Upper lobe of left lung (tissue), 6 donors: ENCODE data around the gene LASP1. TPM values are rescaled to one million over a fixed set of nuclear protein-coding genes. Genes with fewer than 3 reads are reported as not detected.

Experiments
- ATAC-seq, 2 donors: fragments of 200-7000 bp; cut with Tn5 transposase; one replicate each; pipeline ENCODE4 v1.9.1; 2022; ENCODE audit warnings: mild to moderate bottlenecking in 2 of 2, moderate library complexity in 2 of 2; ENCODE audit not compliant: low FRiP score in 2 of 2
- DNase-seq, 2 donors: peaks; one replicate each; pipeline ENCODE4 v3.0.0-alpha.2; 2019 to 2020
- H3K27ac ChIP-seq, 4 donors: fragments of 200-600 bp; sonication (generic); one replicate each; pipeline ENCODE4 v1.5.1; 2016 to 2019
- H3K27me3 ChIP-seq, 4 donors: fragments of 200-600 bp; sonication (generic); one replicate each; pipeline ENCODE4 v1.5.1; 2017 to 2019
- H3K36me3 ChIP-seq, 4 donors: fragments of 200-600 bp; sonication (generic); one replicate each; pipeline ENCODE4 v1.5.1; 2016 to 2019
- H3K4me1 ChIP-seq, 4 donors: fragments of 200-600 bp; sonication (generic); one replicate each; pipeline ENCODE4 v1.5.1; 2018 to 2019
- H3K4me3 ChIP-seq, 4 donors: fragments of 200-600 bp; sonication (generic); one replicate each; pipeline ENCODE4 v1.5.1; 2017 to 2019; ENCODE audit warnings: mild to moderate bottlenecking in 2 of 4, moderate library complexity in 1 of 4
- H3K9me3 ChIP-seq, 4 donors: fragments of 200-600 bp; sonication (generic); one replicate each; pipeline ENCODE4 v1.5.1; 2018 to 2019
- CTCF ChIP-seq, 6 experiments: fragments of 450-650 bp in 4 of 6; fragments of 200-600 bp in 2 of 6; sonication (generic) in 2 of 6; IDR thresholded peaks; one replicate each; pipeline ENCODE4 v1.5.1; 2016 to 2019; ENCODE audit warnings: antibody characterized with exemption in 6 of 6
- EP300 ChIP-seq, 4 donors: sonication (generic); formaldehyde crosslinking; IDR thresholded peaks; one replicate each; pipeline ENCODE4 v1.5.1; 2017; ENCODE audit warnings: antibody characterized with exemption in 4 of 4, control low read depth in 2 of 4
- POLR2A ChIP-seq, 4 donors: fragments of 450-650 bp; IDR thresholded peaks; one replicate each; pipeline ENCODE4 v1.5.1; 2016 to 2017; ENCODE audit warnings: antibody characterized with exemption in 4 of 4, mild to moderate bottlenecking in 2 of 4
- POLR2AphosphoS5 ChIP-seq, 2 donors: sonication (generic); formaldehyde crosslinking; IDR thresholded peaks; one replicate each; pipeline ENCODE4 v1.5.1; 2017; ENCODE audit warnings: antibody characterized with exemption in 2 of 2
- WGBS, 2 donors: methylation state at CpG; one replicate each; pipeline ENCODE4 v1.1.5; 2017 to 2018; 5-methylcytosine and 5-hydroxymethylcytosine counted together
- total RNA-seq, 6 donors: library from RNA; depleted of rRNA in 4 of 6; stranded (reverse); fragments of >200 nt in 4 of 6; gene quantifications; one replicate each; pipeline versions ENCODE4 v1.1.0 to v1.2.1, GENCODE V29; 2016 to 2021
- donor health status: DM: no; HTN: no; CAD: no; lungs with moderate emphysema.
- donor health status: DM: no; HTN: yes; CAD: no; lungs with severe emphysema.

Gene LASP1
- total RNA-seq, 6 donors from 2014 or later = 97.9 to 168 (median 149) TPM

- Histone ChIP-seq H3K36me3 (peaks cover 0 to 17% (median 6%) of the 10 kb centered on the region in 4 donors), H3K4me3 (peak overlapping the region in 1 of 4 donors; percentile 1), H3K4me1 (peaks cover 66 to 80% (median 70%) of the 10 kb centered on the region in 4 donors), H3K27me3 (no peaks in the 10 kb centered on the region), H3K27ac (peak overlapping the region; percentile 27 to 99 (median 60)), H3K9me3 (peaks cover 0 to 3% (median 0%) of the 10 kb centered on the region in 4 donors)
- TF ChIP-seq EP300 (IDR thresholded peaks at IDR 0.05) = no peak
- TF ChIP-seq POLR2A (IDR thresholded peaks at IDR 0.05) = no peak
- no peak for TF ChIP-seq CTCF (IDR thresholded peaks at IDR 0.05)
- no peak for TF ChIP-seq POLR2AphosphoS5 (IDR thresholded peaks at IDR 0.05)
- WGBS, 2 donors = 57 to 59% methylated on average over 5 to 9 of the region's 9 CpGs
- ATAC-seq = no peak
- DNase-seq = no peak
These were observed 4.0 kb downstream of the LASP1 start for GRCh38 chr17:38873640-38874380.

DNA sequence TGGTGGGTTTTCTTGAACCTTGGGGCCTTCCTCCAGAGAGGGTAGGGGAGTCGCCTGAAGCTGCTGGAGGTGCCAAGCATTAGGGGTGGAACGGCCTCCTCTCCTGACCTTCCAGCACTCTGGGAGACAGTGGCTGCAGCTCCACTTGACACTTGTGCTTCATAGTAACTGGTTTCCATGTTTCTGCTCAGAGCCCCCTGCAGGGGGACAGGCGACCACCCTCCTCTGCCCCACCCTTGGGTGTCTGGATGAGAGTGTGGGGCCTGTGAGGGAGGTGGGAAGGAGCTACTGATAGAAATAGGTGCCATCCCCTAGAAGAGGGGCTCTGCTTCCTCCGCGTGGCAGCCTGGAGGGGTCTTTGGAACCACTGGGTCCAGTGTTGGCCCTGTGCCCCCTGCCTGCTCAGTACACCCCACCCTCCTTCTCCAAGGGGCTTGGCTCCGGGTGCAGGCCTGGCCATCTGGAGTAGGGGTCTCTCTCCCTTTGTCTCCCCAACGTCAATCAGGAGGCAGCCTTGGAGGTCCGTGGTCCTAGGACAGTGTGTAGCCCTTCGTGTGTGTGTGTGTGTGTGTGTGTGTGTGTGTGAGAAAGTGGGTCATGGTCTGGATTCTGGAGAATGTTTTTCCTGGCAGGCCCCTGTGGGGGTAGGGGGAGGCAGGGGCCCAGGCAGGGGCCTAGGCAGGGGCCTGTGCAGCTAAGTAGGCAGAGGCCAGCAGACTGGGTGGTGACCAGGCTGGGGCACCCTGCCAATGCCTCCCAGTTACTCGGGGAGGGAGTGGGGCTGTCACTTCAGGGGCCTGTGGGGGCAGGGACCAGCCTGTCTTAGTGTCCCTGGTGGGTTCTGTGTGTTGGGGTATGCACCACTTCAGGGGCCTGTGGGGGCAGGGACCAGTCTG lies 4.9 kb downstream of the LASP1 start:
- ATAC-seq (no peak), DNase-seq (no peak)
- peak overlapping the region; percentile 27 to 99 (median 63) for H3K27ac ChIP-seq
- H3K27me3 ChIP-seq = no peaks in the 10 kb centered on the region
- H3K4me1 ChIP-seq = peaks cover 73 to 84% (median 77%) of the 10 kb centered on the region in 4 donors
- peaks cover 0 to 2% (median 0%) of the 10 kb centered on the region in 4 donors for H3K9me3 ChIP-seq
- peaks cover 0 to 25% (median 7%) of the 10 kb centered on the region in 4 donors for H3K36me3 ChIP-seq
- TF ChIP-seq POLR2A (IDR thresholded peaks at IDR 0.05) (no peak), EP300 (IDR thresholded peaks at IDR 0.05) (no peak), CTCF (IDR thresholded peaks at IDR 0.05) (no peak), POLR2AphosphoS5 (IDR thresholded peaks at IDR 0.05) (no peak)
- WGBS, 2 donors = 46 to 64% methylated on average over 5 to 9 of the region's 10 CpGs
- H3K4me3 ChIP-seq = peak overlapping the region in 1 of 4 donors; percentile 1

DNA sequence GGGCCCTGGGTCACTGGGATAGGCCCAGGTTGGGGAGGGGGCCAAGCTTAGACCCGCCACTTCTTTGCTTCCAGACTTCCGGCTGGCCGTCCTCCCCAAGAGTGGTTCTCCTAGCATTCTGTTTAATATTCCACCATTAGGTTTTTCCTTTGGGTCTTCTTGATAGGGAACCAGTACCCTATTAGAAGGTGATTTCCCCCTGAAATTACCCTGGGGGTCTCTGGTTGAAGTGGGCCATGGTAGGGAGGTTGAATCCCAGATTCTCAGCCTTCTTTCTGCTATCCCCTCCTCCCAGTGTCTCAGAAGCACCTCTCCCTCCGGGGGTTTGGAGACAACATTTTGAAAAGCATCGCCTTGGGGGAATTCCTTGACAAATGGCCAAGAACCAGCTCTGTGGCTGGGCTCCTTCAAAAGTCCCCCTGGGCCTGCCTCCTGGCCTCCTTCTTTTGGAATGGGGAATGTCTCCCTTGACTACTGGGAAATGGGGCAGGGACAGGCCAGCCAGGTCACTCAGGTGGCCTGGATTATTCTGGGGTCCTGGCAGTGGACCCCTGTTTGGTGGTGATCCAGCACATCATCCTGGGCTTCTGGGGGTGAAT lies 5.7 kb downstream of the LASP1 start:
- Histone ChIP-seq H3K27me3 (no peaks in the 10 kb centered on the region), H3K36me3 (peaks cover 0 to 27% (median 8%) of the 10 kb centered on the region in 4 donors), H3K4me1 (peaks cover 81 to 92% (median 85%) of the 10 kb centered on the region in 4 donors), H3K9me3 (no peaks in the 10 kb centered on the region), H3K4me3 (no peak overlapping the region), H3K27ac (peak overlapping the region; percentile 27 to 99 (median 63))
- no peak for TF ChIP-seq POLR2AphosphoS5 (IDR thresholded peaks at IDR 0.05)
- ATAC-seq (no peak), DNase-seq (no peak)
- 58 to 59% methylated on average over 4 to 5 of the region's 5 CpGs for WGBS, 2 donors

- H3K9me3 ChIP-seq = no peaks in the 10 kb centered on the region
- peaks cover 88 to 97% (median 92%) of the 10 kb centered on the region in 4 donors for H3K4me1 ChIP-seq
- H3K36me3 ChIP-seq = peaks cover 5 to 42% (median 12%) of the 10 kb centered on the region in 4 donors
- H3K27me3 ChIP-seq = no peaks in the 10 kb centered on the region
- TF ChIP-seq POLR2A (IDR thresholded peaks at IDR 0.05) (no peak), POLR2AphosphoS5 (IDR thresholded peaks at IDR 0.05) (no peak), EP300 (IDR thresholded peaks at IDR 0.05) (no peak), CTCF (IDR thresholded peaks at IDR 0.05) (no peak)
- H3K4me3 ChIP-seq = no peak overlapping the region
- DNase-seq (no peak), ATAC-seq (peak in 1 of 2 donors; percentile 3)
- WGBS, 2 donors = 40 to 45% methylated on average over 2 to 7 of the region's 7 CpGs
- H3K27ac ChIP-seq = peak overlapping the region; percentile 54 to 79 (median 66)
These were observed 7.4 kb downstream of the LASP1 start for GRCh38 chr17:38877130-38877851.
